GM23338 (cell line): ENCODE data around the gene DLX4. TPM values are rescaled to one million over a fixed set of nuclear protein-coding genes. Genes with fewer than 3 reads are reported as not detected.
A peak's percentile ranks its signal among the peaks of the same experiment; 100 is the strongest.

Source experiments
- ATAC-seq: fragments of 200-7000 bp; cut with Tn5 transposase; 3 replicates; pipeline ENCODE4 v1.9.1; 2020
- DNase-seq: peaks from one replicate; pipeline ENCODE4 v3.0.0-alpha.2; 2015; ENCODE audit warnings: low spot score
- H2AFZ ChIP-seq: fragments of 200-600 bp; sonication (generic); 2 replicates; pipeline ENCODE4 v1.8.0; 2016; ENCODE audit warnings: antibody characterized with exemption, mild to moderate bottlenecking, moderate library complexity
- H3F3A ChIP-seq: fragments of 200-600 bp; sonication (generic); replicated peaks from 2 replicates; pipeline ENCODE4 v1.8.0; 2017; ENCODE audit warnings: antibody characterized with exemption, mixed run types, low read depth
- H3K27ac ChIP-seq: fragments of 200-600 bp; sonication (generic); 2 replicates; pipeline ENCODE4 v1.6.1; 2016; ENCODE audit warnings: low read depth
- H3K27me3 ChIP-seq: fragments of 200-600 bp; sonication (generic); 2 replicates; pipeline ENCODE4 v1.8.0; 2016; ENCODE audit warnings: mild to moderate bottlenecking, mixed run types, moderate library complexity; ENCODE audit not compliant: insufficient read depth
- H3K36me3 ChIP-seq: fragments of 200-600 bp; sonication (generic); 2 replicates; pipeline ENCODE4 v1.8.0; 2016; ENCODE audit warnings: mild to moderate bottlenecking; ENCODE audit not compliant: insufficient read depth
- H3K4me1 ChIP-seq: fragments of 200-600 bp; sonication (generic); 2 replicates; pipeline ENCODE4 v1.8.0; 2016; ENCODE audit warnings: mild to moderate bottlenecking, moderate library complexity; ENCODE audit not compliant: insufficient read depth
- H3K4me2 ChIP-seq: fragments of 200-600 bp; sonication (generic); 2 replicates; pipeline ENCODE4 v1.7.1; 2017; ENCODE audit warnings: mixed run types
- H3K4me3 ChIP-seq: fragments of 200-600 bp; sonication (generic); 2 replicates; pipeline ENCODE4 v1.6.1; 2016; ENCODE audit warnings: mixed run types
- H3K79me2 ChIP-seq: fragments of 200-600 bp; sonication (generic); replicated peaks from 2 replicates; pipeline ENCODE4 v1.8.0; 2017; ENCODE audit warnings: mild to moderate bottlenecking; ENCODE audit not compliant: insufficient read depth
- H3K9me2 ChIP-seq: fragments of 200-600 bp; sonication (generic); 2 replicates; pipeline ENCODE4 v1.8.0; 2017; ENCODE audit not compliant: insufficient read depth
- H4K20me1 ChIP-seq: fragments of 200-600 bp; sonication (generic); replicated peaks from 2 replicates; pipeline ENCODE4 v1.8.0; 2017; ENCODE audit warnings: mild to moderate bottlenecking; ENCODE audit not compliant: insufficient read depth
- H3K27ac Mint-ChIP-seq: 2 replicates; pipeline ENCODE4 v1.8.0; 2020; ENCODE audit warnings: inconsistent platforms, mild to moderate bottlenecking, moderate library complexity, mixed read lengths
- H3K27me3 Mint-ChIP-seq: 3 replicates; pipeline ENCODE4 v1.8.0; 2022; ENCODE audit warnings: low read depth, mild to moderate bottlenecking, moderate library complexity, mixed read lengths, inconsistent platforms; ENCODE audit not compliant: insufficient read depth, poor library complexity
- H3K36me3 Mint-ChIP-seq: 3 replicates; pipeline ENCODE4 v1.8.0; 2021; ENCODE audit warnings: low read depth, mild to moderate bottlenecking, inconsistent platforms, moderate library complexity, mixed read lengths
- H3K4me1 Mint-ChIP-seq: 3 replicates; pipeline ENCODE4 v1.8.0; 2020; ENCODE audit warnings: mild to moderate bottlenecking, inconsistent platforms, mixed read lengths
- H3K4me3 Mint-ChIP-seq: 3 replicates; pipeline ENCODE4 v1.8.0; 2021; ENCODE audit warnings: moderate library complexity, mild to moderate bottlenecking, inconsistent platforms, mixed read lengths
- H3K9me3 Mint-ChIP-seq: 3 replicates; pipeline ENCODE4 v1.8.0; 2020; ENCODE audit warnings: moderate library complexity, mild to moderate bottlenecking, inconsistent platforms, mixed read lengths
- CREB1 ChIP-seq: fragments of 250-450 bp; sonication (Bioruptor Pico); IDR thresholded peaks from 2 replicates; pipeline ENCODE4 v1.5.0; 2020; ENCODE audit warnings: low read depth, mild to moderate bottlenecking, moderate library complexity
- CTCF ChIP-seq, 2 experiments: fragments of 200-600 bp in 1 of 2; sonication (generic) in 1 of 2; conservative IDR thresholded peaks; 2 replicates each; pipeline versions ENCODE4 v1.5.1 to v1.6.1; 2016 to 2017; ENCODE audit warnings: antibody characterized with exemption in 2 of 2, low read depth in 2 of 2, mild to moderate bottlenecking in 2 of 2, moderate library complexity in 1 of 2
- ETS1 ChIP-seq: IDR thresholded peaks from 2 replicates; pipeline ENCODE4 v1.6.1; 2016; ENCODE audit warnings: antibody characterized with exemption
- EZH2 ChIP-seq: fragments of 200-600 bp; sonication (generic); IDR thresholded peaks from one replicate; pipeline ENCODE4 v1.8.0; 2017; ENCODE audit warnings: antibody characterized with exemption, mild to moderate bottlenecking, low read depth; ENCODE audit not compliant: unreplicated experiment
- EZH2phosphoT487 ChIP-seq: fragments of 200-600 bp; sonication (generic); IDR thresholded peaks from one replicate; pipeline ENCODE4 v1.8.1; 2018; ENCODE audit warnings: antibody characterized with exemption; ENCODE audit not compliant: unreplicated experiment
- JUNB ChIP-seq: IDR thresholded peaks from one replicate; pipeline ENCODE4 v1.6.1; 2016; ENCODE audit warnings: antibody characterized with exemption; ENCODE audit not compliant: unreplicated experiment
- NANOG ChIP-seq: IDR thresholded peaks from 2 replicates; pipeline ENCODE4 v1.6.1; 2016; ENCODE audit warnings: antibody characterized with exemption, borderline replicate concordance
- POLR2AphosphoS5 ChIP-seq: IDR thresholded peaks from 2 replicates; pipeline ENCODE4 v1.6.1; 2016; ENCODE audit warnings: antibody characterized with exemption, low read depth
- REST ChIP-seq: IDR thresholded peaks from one replicate; pipeline ENCODE4 v1.6.1; 2018; ENCODE audit warnings: antibody characterized with exemption; ENCODE audit not compliant: unreplicated experiment
- STAT1 ChIP-seq: IDR thresholded peaks from one replicate; pipeline ENCODE4 v1.6.1; 2016; ENCODE audit warnings: antibody characterized with exemption; ENCODE audit not compliant: unreplicated experiment
- ZNF114 ChIP-seq: fragments of 250-450 bp; sonication (Bioruptor Pico); IDR thresholded peaks from 2 replicates; pipeline ENCODE4 v1.5.0; 2020; ENCODE audit warnings: mild to moderate bottlenecking, moderate library complexity
- ZNF331 ChIP-seq: fragments of 250-450 bp; sonication (Bioruptor Pico); IDR thresholded peaks from 2 replicates; pipeline ENCODE4 v1.5.0; 2020; ENCODE audit warnings: low read depth, mild to moderate bottlenecking, moderate library complexity
- ZNF462 ChIP-seq: fragments of 250-450 bp; sonication (Bioruptor Pico); IDR thresholded peaks from 2 replicates; pipeline ENCODE4 v1.5.0; 2020; ENCODE audit warnings: mild to moderate bottlenecking, moderate library complexity
- polyA plus RNA-seq: library from polyadenylated mRNA; unstranded; fragments of >200 nt; fragmentation: Nextera tagmentation; extraction: Ambion mirVana; gene quantifications from 2 replicates; pipeline ENCODE4 v1.2.1, GENCODE V29; 2016
- total RNA-seq: library from RNA; depleted of rRNA; stranded (reverse); fragments of >200 nt; shearing (Covaris generic); gene quantifications from 2 replicates; pipeline ENCODE4 v1.2.3, GENCODE V29; 2014

Gene DLX4
- total and polyA plus RNA-seq, 2 experiments from 2014 or later, result 0.10 to 0.79 TPM

GRCh38 chr17:49984283-49984682, 15.3 kb downstream of the DLX4 start:
- DNase-seq (peak; percentile 48), ATAC-seq (peak; percentile 34)
- no peaks in the 10 kb centered on the region for H4K20me1 ChIP-seq
- H3K36me3 ChIP-seq, result no peaks in the 10 kb centered on the region
- H2AFZ ChIP-seq, result no peak overlapping the region
- peaks cover 13% of the 10 kb centered on the region for H3K4me1 ChIP-seq
- H3K4me2 ChIP-seq, result no peak overlapping the region
- Mint-ChIP-seq H3K4me1 (peaks cover 26% of the 10 kb centered on the region), H3K4me3 (no peak overlapping the region), H3K9me3 (no peaks in the 10 kb centered on the region), H3K36me3 (no peaks in the 10 kb centered on the region), H3K27ac (no peak overlapping the region), H3K27me3 (peaks cover 31% of the 10 kb centered on the region)
- H3F3A ChIP-seq, result 0 out of 2 replicates have a peak, but pooled peaks cover 4% of the 10 kb centered on the region
- TF ChIP-seq ZNF331 (CRISPR knock-in tag) (no peak), JUNB (no peak), STAT1 (no peak), EZH2phosphoT487 (no peak), POLR2AphosphoS5 (no peak), EZH2 (no peak), NANOG (no peak), ZNF114 (no peak), ETS1 (no peak), CTCF (conservative IDR thresholded peaks at IDR 0.05; ENCODE audit: low read depth in 2 of 2) (no peak), REST (no peak), ZNF462 (no peak), CREB1 (CRISPR knock-in tag) (no peak)
- H3K9me2 ChIP-seq, result no peaks in the 10 kb centered on the region
- H3K79me2 ChIP-seq, result no peaks in the 10 kb centered on the region
- no peak overlapping the region for H3K4me3 ChIP-seq
- H3K27ac ChIP-seq, result no peak overlapping the region
- H3K27me3 ChIP-seq, result peaks cover 73% of the 10 kb centered on the region
